DND-41 (cell line): ENCODE data around the gene HOXB4.

Source experiments
- ATAC-seq: fragments of 200-7000 bp; cut with Tn5 transposase; 3 replicates; pipeline ENCODE4 v1.9.1; 2021; ENCODE audit warnings: low read depth; ENCODE audit not compliant: insufficient read depth
- DNase-seq: peaks from one replicate; pipeline ENCODE4 v3.0.0-alpha.2; 2020
- H2AFZ ChIP-seq: 2 replicates; pipeline ENCODE4 v1.6.0; 2012; ENCODE audit warnings: low read depth, low read length
- H3K27ac ChIP-seq: 2 replicates; pipeline ENCODE4 v1.5.1; 2012; ENCODE audit warnings: low read length, inconsistent platforms
- H3K27me3 ChIP-seq: fragments of 200-600 bp; sonication (generic); 2 replicates; pipeline ENCODE4 v1.6.0; 2012; ENCODE audit warnings: low read length, mild to moderate bottlenecking, inconsistent platforms; ENCODE audit not compliant: insufficient read depth, poor library complexity
- H3K36me3 ChIP-seq: 2 replicates; pipeline ENCODE4 v1.5.1; 2012; ENCODE audit warnings: low read length, inconsistent platforms; ENCODE audit not compliant: insufficient read depth
- H3K4me1 ChIP-seq: 2 replicates; pipeline ENCODE4 v1.5.1; 2012; ENCODE audit warnings: mild to moderate bottlenecking, low read length; ENCODE audit not compliant: insufficient read depth
- H3K4me2 ChIP-seq: 2 replicates; pipeline ENCODE4 v1.6.0; 2012; ENCODE audit warnings: mild to moderate bottlenecking, moderate library complexity, low read length, inconsistent platforms; ENCODE audit not compliant: insufficient read depth
- H3K4me3 ChIP-seq, 2 experiments: fragments of 200-600 bp in 1 of 2; shearing (Covaris generic) in 1 of 2; 2 replicates each; pipeline ENCODE4 v1.5.1; 2012 to 2016; ENCODE audit warnings: inconsistent platforms in 2 of 2, low read length in 2 of 2, mild to moderate bottlenecking in 2 of 2, low read depth in 1 of 2, moderate library complexity in 1 of 2
- H3K79me2 ChIP-seq: 2 replicates; pipeline ENCODE4 v1.6.0; 2012; ENCODE audit warnings: low read length, inconsistent platforms; ENCODE audit not compliant: insufficient read depth
- H3K9ac ChIP-seq: 2 replicates; pipeline ENCODE4 v1.6.0; 2012; ENCODE audit warnings: low read depth, mild to moderate bottlenecking, inconsistent platforms, low read length, moderate library complexity
- H3K9me3 ChIP-seq: 2 replicates; pipeline ENCODE4 v1.5.1; 2012; ENCODE audit warnings: low read length, moderate library complexity, mild to moderate bottlenecking, inconsistent platforms; ENCODE audit not compliant: insufficient read depth, severe bottlenecking
- H4K20me1 ChIP-seq: 2 replicates; pipeline ENCODE4 v1.6.0; 2012; ENCODE audit warnings: low read length; ENCODE audit not compliant: insufficient read depth
- CTCF ChIP-seq: IDR thresholded peaks from 2 replicates; pipeline ENCODE4 v1.5.1; 2012; ENCODE audit warnings: borderline replicate concordance, low read length, moderate library complexity, mild to moderate bottlenecking; ENCODE audit not compliant: poor library complexity, severe bottlenecking; ENCODE audit errors: extremely low read depth
- EZH2 ChIP-seq: IDR thresholded peaks from 3 replicates; pipeline ENCODE4 v1.6.1; 2012; ENCODE audit warnings: borderline replicate concordance, low read depth, mild to moderate bottlenecking, moderate library complexity, low read length, inconsistent platforms; ENCODE audit not compliant: severe bottlenecking

Gene HOXB4

GRCh38 chr17:48575066-48575582 is 3.0 kb downstream of the HOXB4 start:
- no peak overlapping the region for H2AFZ ChIP-seq
- H4K20me1 ChIP-seq, result no peaks in the 10 kb centered on the region
- no peak overlapping the region for H3K27ac ChIP-seq
- no peak overlapping the region for H3K9ac ChIP-seq
- no peak overlapping the region for H3K4me2 ChIP-seq
- no peaks in the 10 kb centered on the region for H3K4me1 ChIP-seq
- DNase-seq, result no peak
- ATAC-seq, result no peak
- no peak overlapping the region for H3K4me3 ChIP-seq
- H3K9me3 ChIP-seq, result no peaks in the 10 kb centered on the region
- no peak for TF ChIP-seq EZH2
- TF ChIP-seq CTCF, result no peak
- no peaks in the 10 kb centered on the region for H3K36me3 ChIP-seq
- peaks cover 31% of the 10 kb centered on the region for H3K27me3 ChIP-seq
- no peaks in the 10 kb centered on the region for H3K79me2 ChIP-seq

GRCh38 chr17:48574505-48575065 is 3.6 kb downstream of the HOXB4 start:
- DNase-seq, result no peak
- Histone ChIP-seq H3K9me3 (no peaks in the 10 kb centered on the region), H3K9ac (no peak overlapping the region), H3K4me1 (no peaks in the 10 kb centered on the region), H3K4me3 (no peak overlapping the region), H2AFZ (no peak overlapping the region), H4K20me1 (no peaks in the 10 kb centered on the region), H3K36me3 (no peaks in the 10 kb centered on the region), H3K27ac (no peak overlapping the region), H3K79me2 (no peaks in the 10 kb centered on the region), H3K27me3 (peaks cover 32% of the 10 kb centered on the region), H3K4me2 (no peak overlapping the region)
- no peak for ATAC-seq
- no peak for TF ChIP-seq EZH2
- no peak for TF ChIP-seq CTCF

- Histone ChIP-seq H3K4me2 (no peak overlapping the region), H3K9ac (no peak overlapping the region), H4K20me1 (no peaks in the 10 kb centered on the region), H2AFZ (no peak overlapping the region), H3K27ac (no peak overlapping the region), H3K4me1 (no peaks in the 10 kb centered on the region), H3K9me3 (no peaks in the 10 kb centered on the region), H3K36me3 (no peaks in the 10 kb centered on the region), H3K27me3 (peaks cover 43% of the 10 kb centered on the region), H3K79me2 (no peaks in the 10 kb centered on the region), H3K4me3 (no peak overlapping the region)
- TF ChIP-seq EZH2 (no peak), CTCF (no peak)
- no peak for ATAC-seq
- DNase-seq, result no peak
Observed at GRCh38 chr17:48571826-48572417, 6.2 kb downstream of the HOXB4 start.
